GM04504 (cell line): ENCODE measurements around the gene GRHPR.
A peak's percentile ranks its signal among the peaks of the same experiment; 100 is the strongest.
"Not testable (repeated sequence)": the region's sequence is repeated elsewhere in the genome, so short reads cannot be mapped to it uniquely, and the experiment has no call there.

Experiments
- DNase-seq: peaks from one replicate; pipeline ENCODE4 v3.0.0-alpha.2; 2012; ENCODE audit warnings: low read depth

The GRHPR gene

DNA sequence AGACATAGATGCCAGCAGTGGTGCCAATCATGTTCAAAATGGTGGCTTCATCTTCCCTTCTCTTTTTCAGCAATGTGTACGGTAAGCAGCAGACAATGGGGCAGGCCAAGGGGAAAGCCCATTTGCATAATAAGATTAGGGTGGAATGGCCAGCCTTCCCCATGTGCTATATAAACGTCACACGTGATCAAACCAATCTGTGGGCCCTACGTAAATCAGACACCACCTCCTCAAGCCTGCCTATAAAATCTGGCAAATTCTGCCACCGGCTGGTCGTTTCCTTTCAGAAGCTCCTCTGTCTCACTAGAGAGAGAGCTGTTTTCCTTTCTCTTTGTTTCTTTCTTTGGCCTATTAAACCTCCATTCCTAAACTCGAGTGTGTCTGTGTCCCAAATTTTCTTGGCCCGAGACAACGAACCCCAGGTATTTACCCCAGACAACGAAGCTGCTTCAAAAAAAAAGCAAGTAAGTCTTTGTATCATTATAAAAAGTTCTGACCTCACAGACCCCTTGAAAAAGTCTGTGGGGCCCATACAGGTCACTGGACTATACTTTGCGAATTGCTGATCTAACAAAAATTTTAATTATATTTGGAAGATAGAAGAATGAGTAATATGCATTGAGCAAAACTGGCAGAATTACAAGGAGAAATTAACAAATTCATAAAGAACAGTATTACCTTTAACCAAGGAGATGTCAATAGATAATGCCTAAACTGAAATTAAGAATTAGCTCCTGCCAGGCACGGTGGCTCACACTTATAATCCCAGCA is 27.6 kb downstream of the GRHPR start:
- DNase-seq = no peak

GRCh38 chr9:37451628-37452027 is 29.1 kb downstream of the GRHPR start:
- no peak for DNase-seq

- DNase-seq = no peak
Measured at GRCh38 chr9:37452611-37453010, 30.1 kb downstream of the GRHPR start.

GRCh38 chr9:37453827-37454226 is 31.3 kb downstream of the GRHPR start:
- DNase-seq = no peak

GRCh38 chr9:37454238-37454637 is 31.7 kb downstream of the GRHPR start:
- no peak for DNase-seq

DNA sequence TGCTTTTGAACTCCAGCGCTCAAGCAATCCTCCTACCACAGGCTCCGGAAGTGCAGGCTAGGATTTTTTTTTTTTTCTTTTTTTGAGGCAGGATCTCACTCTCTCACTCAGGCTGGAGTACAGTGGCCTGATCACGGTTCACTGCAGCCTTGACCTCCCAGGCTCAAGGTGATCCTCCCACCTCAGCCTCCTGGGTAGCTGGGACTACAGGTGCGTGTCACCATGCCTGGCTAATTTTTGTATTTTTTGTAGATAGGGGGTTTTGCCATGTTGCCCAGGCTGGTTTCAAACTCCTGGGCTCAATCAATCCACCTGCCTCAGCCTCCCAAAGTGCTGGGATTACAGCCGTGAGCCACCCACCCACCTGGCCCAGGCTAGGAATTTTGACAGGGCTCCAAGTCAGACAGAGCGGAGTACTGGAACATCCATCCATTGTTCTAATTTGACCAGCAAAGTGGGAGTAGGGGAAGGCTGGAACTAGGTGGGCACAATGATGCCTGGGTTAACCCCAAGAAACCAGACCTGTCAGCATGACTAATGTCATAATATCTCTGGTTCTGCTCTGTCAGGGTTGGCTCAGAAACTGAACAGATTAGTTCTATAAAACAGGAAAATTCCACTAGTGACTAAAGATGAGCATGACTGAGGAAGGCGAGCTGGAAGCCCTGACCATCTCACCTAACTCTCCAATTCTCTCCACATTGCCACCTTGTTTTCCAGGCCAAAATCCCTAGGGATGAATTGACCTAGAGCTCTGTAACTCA is 33.6 kb downstream of the GRHPR start:
- no peak for DNase-seq

- DNase-seq = no peak
Measured at GRCh38 chr9:37456817-37457216, 34.3 kb downstream of the GRHPR start.

DNA sequence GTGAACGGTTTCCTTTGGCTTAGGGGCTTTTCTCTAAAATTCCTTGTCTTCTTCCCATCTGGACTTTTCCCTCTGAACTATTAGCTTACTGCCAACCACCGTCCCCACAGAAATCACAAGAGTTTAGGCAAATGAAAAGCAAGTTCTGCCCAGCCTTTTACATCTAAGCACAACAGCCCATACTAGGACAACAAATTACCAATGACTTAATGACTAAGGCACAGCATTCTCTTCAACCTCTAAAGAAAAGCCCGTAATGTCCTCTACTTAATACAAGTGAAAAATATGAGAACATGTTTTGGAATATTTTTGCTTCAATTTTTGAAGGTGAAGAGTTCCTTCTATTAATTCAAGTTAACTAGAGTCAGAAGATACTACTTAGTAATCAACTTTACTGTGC is 41.5 kb downstream of the GRHPR start:
- no peak for DNase-seq

DNA sequence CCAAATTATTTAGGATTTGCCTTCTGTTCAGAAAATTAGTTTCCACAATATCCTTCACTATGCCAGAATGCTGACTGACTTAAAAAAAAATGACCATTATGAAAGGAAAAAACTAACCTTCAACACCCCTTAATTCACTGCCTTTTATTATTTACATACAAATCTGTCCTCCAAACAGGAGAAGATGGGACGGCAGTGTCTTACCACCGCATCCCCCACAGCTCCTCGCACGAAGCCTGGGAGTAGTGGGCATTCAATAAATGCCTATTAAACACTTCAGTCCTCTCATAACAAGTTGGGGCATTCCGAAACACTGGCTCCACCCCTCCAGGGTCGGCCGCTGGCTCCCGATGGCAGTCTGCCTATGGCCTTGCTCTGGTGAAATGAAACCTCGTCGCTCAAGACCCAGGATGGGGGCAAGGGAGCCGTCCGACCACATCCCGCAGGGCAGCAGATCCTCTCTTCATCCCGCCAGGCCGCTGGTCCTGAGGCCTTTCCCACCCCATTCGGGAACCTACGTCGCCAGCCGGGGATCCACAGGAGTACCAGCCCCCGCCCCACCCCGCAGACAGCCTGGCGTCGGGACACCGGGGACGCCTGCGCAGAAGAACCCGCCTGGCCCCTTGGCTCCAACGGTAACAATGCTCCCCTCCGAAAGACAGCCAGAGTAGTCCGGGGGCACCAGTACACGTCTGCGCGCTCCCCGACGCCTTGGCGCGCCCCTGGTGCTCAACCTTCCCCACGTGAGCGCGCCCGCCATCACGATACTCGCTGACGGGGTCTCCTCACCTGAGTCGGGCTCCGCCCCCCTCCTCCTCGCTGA is 42.1 kb downstream of the GRHPR start:
- DNase-seq = peak; percentile 42

- peak; percentile 100 for DNase-seq
Measured at GRCh38 chr9:37465249-37466036, 42.9 kb downstream of the GRHPR start, which contains the start of gene ZBTB5. TSS of gene ZBTB5 (minus strand) at chr9:37465450. CDS start at chr9:37442551, 22,899 bp downstream.

- DNase-seq = peak; percentile 79
Measured at GRCh38 chr9:37466037-37466709, 43.7 kb downstream of the GRHPR start.

- DNase-seq = not testable (repeated sequence)
Measured at GRCh38 chr9:37467530-37467929, 45.0 kb downstream of the GRHPR start.

- DNase-seq = no peak
Measured at GRCh38 chr9:37468620-37469019, 46.1 kb downstream of the GRHPR start.

- peak; percentile 88 for DNase-seq
Measured at GRCh38 chr9:37471942-37472684, 49.6 kb downstream of the GRHPR start.

- not testable (repeated sequence) for DNase-seq
Measured at GRCh38 chr9:37473982-37474381, 51.5 kb downstream of the GRHPR start.

- DNase-seq = no peak
Measured at GRCh38 chr9:37474438-37474837, 51.9 kb downstream of the GRHPR start.

DNA sequence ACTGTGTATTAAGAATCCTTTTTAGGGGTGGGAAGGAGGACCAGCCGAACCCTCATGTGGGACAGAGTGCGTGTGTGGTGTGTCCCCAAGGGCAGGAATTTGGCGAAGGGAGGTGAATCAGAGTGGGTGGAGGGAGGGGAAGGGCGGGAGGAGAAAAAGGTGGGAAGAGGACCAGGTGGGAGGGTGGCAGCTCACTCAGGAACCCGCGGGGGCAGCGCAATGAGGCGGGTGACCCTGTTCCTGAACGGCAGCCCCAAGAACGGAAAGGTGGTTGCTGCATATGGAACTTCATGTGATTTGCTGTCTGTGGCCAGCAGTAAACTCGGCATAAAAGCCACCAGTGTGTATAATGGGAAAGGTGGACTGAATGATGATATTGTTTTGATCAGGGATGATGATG is 54.4 kb downstream of the GRHPR start:
- DNase-seq = no peak

DNA sequence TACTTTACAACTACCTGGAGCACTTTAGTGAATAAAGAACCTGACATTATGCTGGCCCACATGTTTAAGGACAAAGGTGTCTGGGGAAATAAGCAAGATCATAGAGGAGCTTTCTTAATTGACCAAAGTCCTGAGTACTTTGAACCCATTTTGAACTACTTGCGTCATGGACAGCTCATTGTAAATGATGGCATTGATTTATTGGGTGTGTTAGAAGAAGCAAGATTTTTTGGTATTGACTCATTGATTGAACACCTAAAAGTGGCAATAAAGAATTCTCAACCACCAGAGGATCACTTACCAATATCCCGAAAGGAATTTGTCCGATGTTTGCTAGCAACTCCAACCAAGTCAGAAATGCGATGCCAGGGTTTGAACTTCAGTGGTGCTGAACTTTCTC is 54.9 kb downstream of the GRHPR start:
- not testable (repeated sequence) for DNase-seq

GRCh38 chr9:37477987-37478619 is 55.6 kb downstream of the GRHPR start:
- DNase-seq = not testable (repeated sequence)

- DNase-seq = no peak
Measured at GRCh38 chr9:37480759-37481158, 58.3 kb downstream of the GRHPR start.
